ENCODE data around the gene BLZF1.

Gene BLZF1

GRCh38 chr1:169326956-169327268, 41.1 kb upstream of the BLZF1 start:
- Histone ChIP-seq H3K36me3 (ENCODE audit: insufficient read depth, low read length) (no peaks in the 10 kb centered on the region), H3K79me2 (ENCODE audit: insufficient read depth, low read length) (no peaks in the 10 kb centered on the region), H3K9me2 (replicated peaks; ENCODE audit: low read depth, low read length) (no peaks in the 10 kb centered on the region), H2AFZ (ENCODE audit: low read length) (no peak overlapping the region), H4K20me1 (ENCODE audit: insufficient read depth, low read length, poor library complexity, severe bottlenecking) (no peaks in the 10 kb centered on the region), H3K27me3 (ENCODE audit: insufficient read depth, low read length, poor library complexity, severe bottlenecking) (no peaks in the 10 kb centered on the region), H3F3A (ENCODE audit: low read depth) (no peaks in the 10 kb centered on the region), H3K9me3 (ENCODE audit: insufficient read depth, low read depth, low read length) (peaks cover 9% of the 10 kb centered on the region; the same call in 1 of the 2 replicates), H3K4me2 (ENCODE audit: low read depth, low read length, poor library complexity, severe bottlenecking) (no peak overlapping the region), H3K4me1 (ENCODE audit: insufficient read depth, low read length, poor library complexity, severe bottlenecking) (peaks cover 15% of the 10 kb centered on the region), H3K9ac (ENCODE audit: low read depth, low read length, poor library complexity, severe bottlenecking) (no peak overlapping the region), H3K4me3 (ENCODE audit: low read length, poor library complexity, severe bottlenecking) (no peak overlapping the region)
- no peak for TF ChIP-seq CTCF (conservative IDR thresholded peaks at IDR 0.05; ENCODE audit: low read length)
- TF ChIP-seq EZH2phosphoT487 (IDR thresholded peaks at IDR 0.05; ENCODE audit: borderline replicate concordance): no peak

- H3K27me3 ChIP-seq (ENCODE audit: insufficient read depth, low read length, poor library complexity, severe bottlenecking): no peaks in the 10 kb centered on the region
- H3K9me3 ChIP-seq (ENCODE audit: insufficient read depth, low read depth, low read length): peaks cover 9% of the 10 kb centered on the region; the same call in 1 of the 2 replicates
- no peaks in the 10 kb centered on the region for H3K36me3 ChIP-seq (ENCODE audit: insufficient read depth, low read length)
- H3F3A ChIP-seq (ENCODE audit: low read depth): no peaks in the 10 kb centered on the region
- H3K4me3 ChIP-seq (ENCODE audit: low read length, poor library complexity, severe bottlenecking): no peak overlapping the region
- no peak overlapping the region for H3K9ac ChIP-seq (ENCODE audit: low read depth, low read length, poor library complexity, severe bottlenecking)
- peaks cover 15% of the 10 kb centered on the region for H3K4me1 ChIP-seq (ENCODE audit: insufficient read depth, low read length, poor library complexity, severe bottlenecking)
- H3K9me2 ChIP-seq (replicated peaks; ENCODE audit: low read depth, low read length): no peaks in the 10 kb centered on the region
- no peak overlapping the region for H3K4me2 ChIP-seq (ENCODE audit: low read depth, low read length, poor library complexity, severe bottlenecking)
- H3K79me2 ChIP-seq (ENCODE audit: insufficient read depth, low read length): no peaks in the 10 kb centered on the region
- no peaks in the 10 kb centered on the region for H4K20me1 ChIP-seq (ENCODE audit: insufficient read depth, low read length, poor library complexity, severe bottlenecking)
- H2AFZ ChIP-seq (ENCODE audit: low read length): no peak overlapping the region
- TF ChIP-seq EZH2phosphoT487 (IDR thresholded peaks at IDR 0.05; ENCODE audit: borderline replicate concordance) (no peak), CTCF (conservative IDR thresholded peaks at IDR 0.05; ENCODE audit: low read length) (no peak)
These were observed 40.1 kb upstream of the BLZF1 start for GRCh38 chr1:169327875-169328274.

GRCh38 chr1:169329383-169329782, 38.6 kb upstream of the BLZF1 start:
- no peaks in the 10 kb centered on the region for H3K79me2 ChIP-seq (ENCODE audit: insufficient read depth, low read length)
- no peaks in the 10 kb centered on the region for H3K27me3 ChIP-seq (ENCODE audit: insufficient read depth, low read length, poor library complexity, severe bottlenecking)
- no peak overlapping the region for H3K9ac ChIP-seq (ENCODE audit: low read depth, low read length, poor library complexity, severe bottlenecking)
- peaks cover 9% of the 10 kb centered on the region; the same call in 1 of the 2 replicates for H3K9me3 ChIP-seq (ENCODE audit: insufficient read depth, low read depth, low read length)
- H4K20me1 ChIP-seq (ENCODE audit: insufficient read depth, low read length, poor library complexity, severe bottlenecking): no peaks in the 10 kb centered on the region
- H2AFZ ChIP-seq (ENCODE audit: low read length): no peak overlapping the region
- no peaks in the 10 kb centered on the region for H3K36me3 ChIP-seq (ENCODE audit: insufficient read depth, low read length)
- no peak overlapping the region for H3K4me3 ChIP-seq (ENCODE audit: low read length, poor library complexity, severe bottlenecking)
- H3K4me2 ChIP-seq (ENCODE audit: low read depth, low read length, poor library complexity, severe bottlenecking): no peak overlapping the region
- H3K4me1 ChIP-seq (ENCODE audit: insufficient read depth, low read length, poor library complexity, severe bottlenecking): peaks cover 15% of the 10 kb centered on the region
- H3K9me2 ChIP-seq (replicated peaks; ENCODE audit: low read depth, low read length): no peaks in the 10 kb centered on the region
- H3F3A ChIP-seq (ENCODE audit: low read depth): no peaks in the 10 kb centered on the region
- TF ChIP-seq CTCF (conservative IDR thresholded peaks at IDR 0.05; ENCODE audit: low read length) (no peak), EZH2phosphoT487 (IDR thresholded peaks at IDR 0.05; ENCODE audit: borderline replicate concordance) (no peak)
